CD4-positive, alpha-beta T cell treated with Interleukin-17A for 1 hour (primary cell): ENCODE measurements around the gene FHDC1.
"Not testable (repeated sequence)": the region's sequence is repeated elsewhere in the genome, so short reads cannot be mapped to it uniquely, and the experiment has no call there.

Experiments
- DNase-seq: peaks from one replicate; pipeline ENCODE4 v3.0.0-alpha.2; 2020

The FHDC1 gene, protein sequence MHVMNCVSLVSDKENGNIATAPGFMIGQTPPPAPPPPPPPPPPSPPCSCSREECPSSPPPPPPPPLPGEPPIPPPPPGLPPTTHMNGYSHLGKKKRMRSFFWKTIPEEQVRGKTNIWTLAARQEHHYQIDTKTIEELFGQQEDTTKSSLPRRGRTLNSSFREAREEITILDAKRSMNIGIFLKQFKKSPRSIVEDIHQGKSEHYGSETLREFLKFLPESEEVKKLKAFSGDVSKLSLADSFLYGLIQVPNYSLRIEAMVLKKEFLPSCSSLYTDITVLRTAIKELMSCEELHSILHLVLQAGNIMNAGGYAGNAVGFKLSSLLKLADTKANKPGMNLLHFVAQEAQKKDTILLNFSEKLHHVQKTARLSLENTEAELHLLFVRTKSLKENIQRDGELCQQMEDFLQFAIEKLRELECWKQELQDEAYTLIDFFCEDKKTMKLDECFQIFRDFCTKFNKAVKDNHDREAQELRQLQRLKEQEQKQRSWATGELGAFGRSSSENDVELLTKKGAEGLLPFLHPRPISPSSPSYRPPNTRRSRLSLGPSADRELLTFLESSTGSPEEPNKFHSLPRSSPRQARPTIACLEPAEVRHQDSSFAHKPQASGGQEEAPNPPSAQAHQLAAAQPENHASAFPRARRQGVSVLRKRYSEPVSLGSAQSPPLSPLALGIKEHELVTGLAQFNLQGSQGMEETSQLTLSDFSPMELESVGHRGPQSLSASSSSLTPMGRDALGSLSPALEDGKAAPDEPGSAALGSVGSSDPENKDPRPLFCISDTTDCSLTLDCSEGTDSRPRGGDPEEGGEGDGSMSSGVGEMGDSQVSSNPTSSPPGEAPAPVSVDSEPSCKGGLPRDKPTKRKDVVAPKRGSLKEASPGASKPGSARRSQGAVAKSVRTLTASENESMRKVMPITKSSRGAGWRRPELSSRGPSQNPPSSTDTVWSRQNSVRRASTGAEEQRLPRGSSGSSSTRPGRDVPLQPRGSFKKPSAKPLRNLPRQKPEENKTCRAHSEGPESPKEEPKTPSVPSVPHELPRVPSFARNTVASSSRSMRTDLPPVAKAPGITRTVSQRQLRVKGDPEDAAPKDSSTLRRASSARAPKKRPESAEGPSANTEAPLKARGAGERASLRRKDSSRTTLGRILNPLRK

DNA sequence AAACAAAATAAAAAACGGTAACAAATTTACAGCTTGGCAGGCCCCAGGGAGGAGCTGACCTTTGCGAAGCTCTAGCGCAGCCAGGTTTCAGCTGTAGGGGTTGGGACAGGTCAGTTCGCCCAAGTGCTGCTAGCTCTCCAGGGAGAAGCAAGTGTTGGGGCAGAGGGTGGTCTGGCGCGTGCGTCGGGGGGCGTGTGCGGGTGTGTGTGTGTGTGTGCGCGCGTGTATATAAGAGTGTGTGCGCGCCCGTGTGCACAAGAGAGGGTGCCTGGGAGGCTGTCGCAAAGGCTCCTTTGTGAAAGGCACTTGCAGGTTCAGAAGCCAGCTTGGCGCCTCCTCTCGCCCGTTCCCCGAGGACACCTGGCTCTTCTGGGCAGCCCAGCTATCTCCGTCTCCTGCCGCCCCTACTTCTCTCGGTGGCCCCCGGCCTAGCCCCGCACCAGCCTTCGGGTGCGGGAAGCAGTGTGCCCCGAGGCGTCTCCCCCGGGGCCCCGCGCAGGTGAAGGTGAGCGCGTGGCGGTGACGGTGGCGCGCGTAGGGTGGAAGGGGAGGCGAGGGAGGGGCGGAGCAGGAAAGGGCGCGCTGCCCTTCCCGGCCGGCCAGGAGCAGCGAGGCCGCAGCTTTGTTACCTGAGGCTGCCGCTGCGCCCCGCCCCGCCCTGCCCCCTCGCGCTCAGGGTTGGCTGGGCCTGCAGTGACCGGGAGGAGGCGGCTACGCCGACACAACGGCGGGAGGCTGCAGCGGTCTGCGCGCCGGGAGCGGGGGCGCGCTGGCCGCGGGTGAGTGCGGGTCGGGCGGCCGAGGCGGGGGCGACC, at the start of gene FHDC1:
Gene FHDC1 (plus strand): TSS at position 693 of the 815 bp plus-strand sequence. CDS start 6,735 bp downstream, outside the sequence.
- no peak for DNase-seq

DNA sequence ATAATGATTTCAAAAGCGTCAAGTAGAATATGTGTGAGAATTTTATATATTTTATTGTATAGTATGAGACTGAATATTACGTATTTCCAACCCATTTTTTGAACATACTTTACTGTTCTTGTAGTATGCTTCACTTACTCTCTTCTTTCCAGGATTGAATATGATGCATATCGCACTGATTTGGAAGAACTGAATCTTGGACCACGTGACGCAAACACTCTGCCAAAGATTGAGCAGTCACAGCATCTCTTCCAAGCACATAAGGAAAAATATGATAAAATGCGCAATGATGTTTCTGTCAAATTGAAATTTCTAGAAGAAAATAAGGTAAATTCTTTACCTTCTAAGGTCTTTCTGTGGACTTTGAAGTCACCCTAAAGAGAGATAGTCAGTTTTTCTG, 48.1 kb upstream of the FHDC1 start:
- no peak for DNase-seq

DNA sequence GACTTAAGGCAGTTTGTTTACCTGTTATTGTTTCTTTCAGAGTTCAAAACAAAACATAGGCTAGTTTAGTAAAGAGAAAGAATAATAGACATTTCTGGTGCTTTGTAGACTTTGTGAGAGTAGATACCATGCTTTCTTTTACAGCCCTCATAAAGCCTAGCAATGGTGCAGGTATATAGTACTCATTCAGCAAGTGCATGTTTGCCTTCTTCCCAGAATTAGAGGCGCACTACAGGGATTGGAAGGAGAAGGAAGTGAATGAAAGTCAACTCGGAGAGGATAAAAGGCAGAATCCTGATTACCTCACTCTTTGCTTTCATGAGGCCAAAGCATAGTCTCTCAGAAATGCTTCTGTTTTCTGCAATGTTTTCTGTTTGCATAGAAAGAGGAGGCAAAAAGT, 43.1 kb upstream of the FHDC1 start:
- no peak for DNase-seq

DNA sequence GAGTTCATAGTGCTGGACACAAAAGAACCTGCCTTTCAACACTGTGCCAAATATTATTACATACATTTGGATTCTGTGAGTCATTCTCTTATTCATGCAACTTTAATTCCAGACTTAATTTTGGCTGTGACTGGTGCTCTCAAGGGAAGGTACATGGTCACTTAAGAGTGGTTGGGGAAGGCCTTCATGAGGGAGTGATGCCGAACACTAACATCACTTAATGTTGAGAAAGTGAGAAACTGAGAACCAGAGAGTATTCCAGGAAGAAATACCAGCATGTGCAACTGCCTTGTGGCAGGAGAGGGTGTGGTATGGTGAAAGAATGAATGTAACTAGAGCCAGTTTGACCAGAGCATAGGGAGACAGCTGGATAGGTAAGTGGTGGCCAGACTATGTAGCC, 41.5 kb upstream of the FHDC1 start:
- DNase-seq, result no peak

DNA sequence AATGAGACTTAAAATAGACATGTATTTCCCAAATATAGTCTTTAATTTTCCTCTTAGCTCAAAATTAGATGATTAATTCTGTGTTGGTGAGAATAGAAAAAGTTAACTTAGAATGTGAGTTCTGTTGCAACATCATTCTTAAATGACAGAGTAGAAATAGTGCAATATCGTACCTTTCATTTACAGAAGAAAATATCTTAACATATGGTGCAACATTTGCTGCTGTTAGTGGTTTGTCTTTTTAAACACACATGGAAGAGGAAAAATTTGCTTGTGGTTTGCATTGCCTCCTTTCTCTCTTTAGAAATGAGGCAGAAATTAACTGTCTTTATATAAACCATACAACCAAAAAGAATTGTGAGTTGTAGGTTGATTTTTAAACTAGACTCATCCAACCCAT, 39.3 kb upstream of the FHDC1 start:
- DNase-seq, result no peak

DNA sequence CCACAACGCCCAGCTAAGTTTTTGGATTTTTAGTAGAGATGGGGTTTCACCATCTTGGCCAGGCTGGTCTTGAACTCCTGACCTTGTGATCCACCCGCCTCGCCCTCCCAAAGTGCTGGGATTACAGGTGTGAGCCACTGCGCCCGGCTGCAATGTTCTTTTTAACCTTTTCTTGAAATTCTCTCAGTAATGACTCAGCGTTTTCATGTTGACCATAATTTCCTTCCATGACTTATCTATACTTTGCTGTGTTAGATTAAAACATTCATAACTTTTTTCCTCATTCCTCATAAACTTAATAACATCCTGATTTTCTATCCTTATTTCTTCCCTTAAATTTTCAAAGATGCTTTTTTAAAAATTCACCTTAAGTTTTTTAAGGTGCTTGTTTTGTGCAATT, 38.0 kb upstream of the FHDC1 start:
- not testable (repeated sequence) for DNase-seq

DNA sequence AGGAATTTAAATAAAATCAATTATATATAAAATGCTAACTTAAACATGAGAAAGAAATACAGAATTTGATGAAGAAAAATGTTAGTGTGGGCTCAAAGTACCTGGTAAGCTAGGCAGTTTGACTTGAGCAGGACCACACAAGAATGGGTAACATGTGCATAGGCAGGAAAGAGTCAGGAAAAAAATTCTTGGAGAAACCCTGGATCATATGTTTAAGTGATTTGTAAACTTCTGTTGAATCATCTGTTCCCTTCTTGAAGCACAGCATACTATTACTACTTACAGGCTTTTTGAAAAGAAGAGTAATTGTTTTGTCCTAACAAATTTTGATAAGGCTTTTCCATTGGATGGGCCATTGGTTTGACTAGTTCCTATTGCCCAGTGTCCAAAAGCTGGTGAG, 37.5 kb upstream of the FHDC1 start:
- no peak for DNase-seq

DNA sequence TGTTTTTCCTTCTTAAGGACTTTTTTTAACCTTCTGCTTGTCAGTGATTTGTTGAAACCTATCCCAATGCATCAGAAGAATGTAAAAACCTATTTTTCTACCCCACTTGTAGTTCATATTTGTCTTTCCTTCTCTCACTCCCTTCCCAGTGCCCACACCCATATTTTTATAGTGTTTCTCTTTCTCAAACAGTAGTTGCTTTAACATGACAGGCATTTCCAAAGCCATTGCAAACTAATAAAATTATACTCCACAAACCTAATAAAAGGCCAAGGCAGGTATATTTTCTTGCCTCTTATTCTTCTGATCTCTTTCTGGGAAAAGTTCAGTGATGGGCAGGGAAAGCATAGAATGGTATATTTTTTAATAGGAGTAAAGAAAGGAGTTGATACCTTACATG, 35.7 kb upstream of the FHDC1 start:
- DNase-seq, result no peak

DNA sequence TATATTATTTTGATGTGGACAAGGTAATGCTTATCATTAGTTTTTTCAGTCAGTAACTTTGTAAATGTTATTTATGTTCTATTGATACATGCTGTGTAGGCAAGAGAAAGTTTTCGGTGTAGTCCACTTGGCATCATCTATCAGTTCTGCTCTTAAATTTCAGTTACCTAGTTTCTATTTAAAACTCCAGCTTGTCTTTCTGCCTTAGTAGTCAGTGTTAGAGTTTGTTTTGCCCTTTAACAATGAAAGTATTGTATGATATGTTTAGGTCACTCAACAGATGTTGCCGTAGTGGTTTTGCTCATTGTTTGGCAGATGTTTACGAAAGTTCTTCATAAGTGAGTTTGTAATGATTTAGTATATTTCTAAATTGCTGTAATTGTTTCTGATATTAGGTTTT, 34.9 kb upstream of the FHDC1 start:
- DNase-seq, result no peak

DNA sequence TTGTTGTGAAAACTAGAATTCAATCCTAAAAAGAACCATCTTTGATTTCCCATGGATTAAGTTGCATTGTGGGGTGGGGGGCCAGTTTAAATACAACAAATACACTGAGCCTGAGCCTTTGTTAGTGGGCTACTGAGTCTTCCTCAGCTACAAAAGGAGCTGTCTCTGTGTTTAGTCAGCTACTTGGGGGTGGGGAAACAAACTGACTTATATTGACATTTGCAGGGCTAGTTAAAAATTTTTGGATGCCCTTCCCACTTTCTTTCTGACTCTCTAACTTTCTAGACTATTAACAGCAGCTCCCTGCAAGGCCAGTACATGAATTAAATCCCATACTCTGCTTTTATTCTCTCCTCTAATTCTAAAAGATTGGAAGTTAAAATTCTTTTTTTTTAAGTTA, 32.5 kb upstream of the FHDC1 start:
- no peak for DNase-seq

DNA sequence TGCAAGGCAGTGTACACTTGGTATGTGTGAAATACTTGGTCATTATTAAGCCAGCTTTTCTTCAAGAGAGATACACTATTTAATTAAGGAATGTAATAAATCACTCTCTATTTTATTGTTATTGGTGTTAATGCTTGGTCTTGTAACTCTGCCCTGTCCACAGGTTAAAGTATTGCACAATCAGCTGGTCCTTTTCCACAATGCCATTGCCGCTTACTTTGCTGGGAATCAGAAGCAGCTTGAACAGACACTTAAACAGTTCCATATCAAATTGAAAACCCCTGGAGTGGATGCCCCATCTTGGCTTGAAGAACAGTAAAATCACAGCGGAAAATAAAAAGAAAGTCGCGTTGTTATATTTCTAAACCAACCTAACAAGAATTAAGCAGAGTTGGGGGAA, 26.2 kb upstream of the FHDC1 start:
- no peak for DNase-seq

DNA sequence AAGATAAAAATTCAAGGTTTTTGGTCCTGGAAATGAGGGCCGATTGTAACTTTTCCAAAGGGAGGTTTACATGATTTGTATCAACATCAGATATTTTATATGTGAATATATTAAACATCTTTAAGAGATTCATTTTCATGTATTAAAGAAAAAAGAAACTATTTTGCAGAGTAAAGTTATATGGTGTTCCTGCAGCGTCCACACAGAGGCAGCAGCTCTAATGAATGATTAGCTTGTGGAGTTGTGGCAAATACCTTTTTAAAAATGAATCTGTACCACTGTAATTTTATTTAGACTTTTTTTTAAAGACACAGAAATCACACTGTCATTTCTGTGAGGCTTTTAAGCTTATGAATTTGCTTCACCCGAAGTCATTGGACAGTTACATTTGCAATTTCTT, 25.6 kb upstream of the FHDC1 start:
- DNase-seq, result no peak

DNA sequence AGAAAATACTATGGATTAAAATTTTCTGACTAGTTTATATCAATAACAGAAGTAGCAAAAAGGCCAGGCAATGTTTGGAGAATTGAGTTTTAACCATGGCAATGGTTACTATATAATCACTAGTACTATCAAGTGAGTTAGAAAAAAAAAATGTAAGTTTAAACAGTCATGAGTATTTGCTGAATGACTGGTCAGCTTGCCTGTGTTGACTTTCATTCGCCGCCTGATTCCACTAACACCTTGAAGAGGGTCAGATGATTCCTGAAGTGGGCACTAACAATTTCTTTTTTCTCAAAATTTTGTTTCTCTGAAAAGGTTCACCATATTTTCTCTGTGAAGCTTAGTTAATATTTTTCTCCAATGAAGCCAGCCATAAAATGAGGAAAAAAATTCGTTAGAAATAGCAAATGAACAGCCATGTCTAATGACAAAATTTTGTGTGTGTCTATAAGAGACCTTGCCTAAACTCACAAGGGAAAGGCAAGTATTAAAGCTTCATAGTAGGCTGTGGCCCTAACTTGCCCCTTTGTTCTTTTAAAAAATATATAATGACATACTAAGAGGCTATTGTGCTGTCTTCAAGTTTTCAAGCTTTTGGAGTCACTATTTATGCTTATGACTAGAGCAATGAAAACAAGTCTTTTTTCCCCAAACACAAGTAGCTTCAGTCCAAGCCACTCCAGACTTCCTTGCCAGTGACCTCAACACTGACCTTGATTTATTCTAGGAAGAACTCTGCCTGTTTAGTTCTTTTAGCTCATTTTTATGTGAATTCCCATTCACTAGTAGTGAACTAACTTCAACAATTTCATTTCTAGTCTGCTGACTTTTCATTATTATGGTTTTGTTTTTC, 18.4 kb upstream of the FHDC1 start:
- no peak for DNase-seq

DNA sequence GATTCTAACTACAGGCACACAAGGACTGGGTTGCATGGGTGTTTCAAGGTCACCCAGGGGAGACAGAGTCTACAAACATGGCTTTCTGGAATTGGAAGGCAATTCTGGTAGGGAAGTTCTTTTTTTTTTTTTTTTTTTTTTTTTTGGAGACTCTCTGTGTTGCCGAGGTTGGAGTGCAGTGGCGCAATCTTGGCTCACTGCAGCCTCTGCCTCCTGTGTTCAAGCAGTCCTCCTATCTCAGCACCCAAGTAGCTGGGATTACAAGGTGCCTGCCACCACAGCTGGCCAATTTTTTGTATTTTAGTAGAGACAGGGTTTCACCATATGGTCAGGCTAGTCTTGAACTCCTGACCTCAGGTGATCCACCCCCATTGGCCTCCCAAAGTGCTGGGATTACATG, 16.3 kb upstream of the FHDC1 start:
- no peak for DNase-seq

DNA sequence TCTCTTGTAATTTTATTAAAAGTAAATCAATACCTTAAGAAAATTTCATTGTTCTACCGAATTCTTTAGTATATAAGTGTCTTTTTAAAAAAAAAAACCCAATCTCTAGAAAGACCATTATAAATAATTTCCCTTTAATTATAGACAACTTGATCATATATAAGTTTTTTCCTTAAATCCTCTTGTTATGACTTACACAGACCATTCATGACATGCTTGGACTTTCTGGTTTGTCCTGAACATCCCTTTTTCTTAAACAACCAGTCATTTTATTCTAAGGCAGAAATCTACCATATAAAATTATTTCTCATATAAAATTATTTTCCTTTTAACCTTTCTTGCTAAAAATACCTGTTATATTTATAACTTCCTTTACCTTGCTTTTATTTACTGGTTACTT, 15.4 kb upstream of the FHDC1 start:
- DNase-seq, result no peak

DNA sequence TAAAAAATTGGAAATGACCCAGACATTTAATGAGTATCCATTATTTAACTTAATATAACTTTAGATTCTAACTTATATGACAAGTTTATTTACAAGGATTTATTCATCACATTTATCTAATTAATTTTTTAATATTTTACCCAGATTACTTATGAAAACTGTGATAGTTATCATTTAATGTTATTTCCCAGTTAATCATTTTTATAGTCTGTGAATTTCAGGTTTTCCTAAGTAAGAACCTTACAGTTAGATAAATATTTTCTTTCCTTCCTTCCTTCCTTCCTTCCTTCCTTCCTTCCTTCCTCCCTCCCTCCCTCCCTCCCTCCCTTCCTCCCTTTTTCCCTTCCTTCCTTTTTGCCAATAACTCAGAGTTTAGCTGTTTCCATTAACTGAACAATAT, 14.8 kb upstream of the FHDC1 start:
- no peak for DNase-seq

DNA sequence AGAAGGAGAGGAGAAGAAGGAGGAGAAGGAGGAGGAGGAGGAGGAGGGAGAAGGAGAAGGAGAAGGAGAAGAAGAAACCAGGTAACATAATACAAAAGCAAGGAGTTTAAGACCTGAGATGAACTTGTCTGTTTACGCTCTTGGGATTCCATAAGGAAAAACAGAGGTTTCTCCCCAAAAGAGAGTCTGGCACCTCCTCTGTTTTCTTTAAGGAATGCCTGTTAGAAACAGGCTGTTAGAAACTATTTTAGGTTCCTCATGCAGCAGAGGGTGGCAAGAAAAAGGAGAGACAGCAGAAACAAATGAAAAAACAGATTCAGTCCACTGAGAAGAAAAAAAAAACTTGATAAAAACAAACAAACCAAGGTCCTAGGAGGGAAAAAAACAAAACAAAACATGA, 10.3 kb upstream of the FHDC1 start:
- no peak for DNase-seq

DNA sequence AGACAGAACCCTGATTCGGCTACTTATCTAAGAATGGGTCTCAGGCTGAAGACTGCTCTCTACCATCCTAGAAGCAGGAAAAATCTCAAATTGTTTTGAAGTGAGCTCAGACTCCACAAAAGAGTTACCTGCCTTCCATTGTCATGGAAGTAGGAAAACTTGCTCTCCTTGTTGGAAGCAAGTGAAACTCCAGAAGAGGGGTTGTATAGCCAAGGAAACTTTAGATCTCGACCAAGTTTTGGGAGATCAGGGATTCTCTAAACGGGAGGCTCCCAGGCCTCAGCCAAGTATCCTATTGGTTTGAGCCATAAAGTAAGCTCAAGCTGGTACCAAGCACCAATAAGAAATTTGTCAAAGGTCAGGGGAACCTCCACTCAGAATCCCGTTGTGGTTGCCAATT, 9.2 kb upstream of the FHDC1 start:
- DNase-seq, result no peak

DNA sequence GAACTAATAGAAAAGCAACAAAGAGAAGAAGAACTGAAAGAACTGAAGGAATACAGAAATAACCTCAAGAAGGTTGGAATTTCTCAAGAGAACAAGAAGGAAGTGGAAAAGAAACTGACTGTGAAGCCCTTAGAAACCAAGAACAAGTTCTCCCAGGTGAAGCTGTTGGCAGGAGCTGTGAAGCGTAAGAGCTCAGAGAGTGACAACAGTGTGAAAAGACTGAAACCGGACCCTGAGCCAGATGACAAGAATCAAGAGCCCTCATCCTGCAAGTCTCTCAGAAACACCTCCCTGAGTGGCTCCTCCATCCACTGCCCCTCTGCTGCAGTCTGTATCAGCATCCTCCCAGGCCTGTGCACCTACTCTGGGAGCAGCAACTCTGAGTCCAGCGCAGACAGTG, 8.4 kb upstream of the FHDC1 start:
- DNase-seq, result no peak

DNA sequence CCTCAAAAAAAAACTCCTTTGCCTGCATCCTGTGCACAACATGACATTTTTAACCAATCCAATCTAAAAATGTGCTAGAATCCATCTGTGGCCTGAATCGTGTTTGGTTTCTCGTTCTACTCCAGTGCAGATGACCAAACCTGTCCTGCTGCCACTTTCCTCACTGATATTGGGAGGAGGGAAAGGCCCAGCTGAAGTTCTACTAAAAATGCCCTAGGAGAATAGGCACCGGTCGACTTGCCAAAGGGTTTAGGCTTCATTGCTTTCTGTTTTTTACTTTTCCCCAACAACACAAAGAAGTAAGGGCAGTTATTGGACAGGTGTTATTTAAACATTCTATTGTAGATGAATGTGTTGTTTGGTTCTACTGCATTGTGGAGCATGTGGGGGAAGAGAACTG, 7.8 kb upstream of the FHDC1 start:
- DNase-seq, result no peak

DNA sequence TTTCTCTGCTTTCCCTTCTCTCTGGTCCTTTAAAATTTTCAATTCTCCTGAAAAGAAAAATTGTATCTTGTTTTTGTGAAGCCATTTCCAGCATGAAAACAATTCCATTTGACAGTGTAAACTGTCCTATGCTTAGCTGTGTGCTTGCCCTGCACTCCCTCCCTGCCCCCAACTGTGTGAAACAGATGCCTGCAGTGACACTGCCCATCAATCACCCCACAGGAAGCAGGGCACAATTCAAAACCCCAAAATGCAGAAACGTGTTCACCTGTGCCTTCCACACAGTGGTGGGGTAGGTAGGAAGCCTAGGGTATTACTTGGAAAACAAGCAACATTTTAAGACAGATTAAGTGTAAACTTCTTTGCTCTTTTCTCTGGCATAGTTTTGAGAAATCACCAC, 6.2 kb upstream of the FHDC1 start:
- no peak for DNase-seq

DNA sequence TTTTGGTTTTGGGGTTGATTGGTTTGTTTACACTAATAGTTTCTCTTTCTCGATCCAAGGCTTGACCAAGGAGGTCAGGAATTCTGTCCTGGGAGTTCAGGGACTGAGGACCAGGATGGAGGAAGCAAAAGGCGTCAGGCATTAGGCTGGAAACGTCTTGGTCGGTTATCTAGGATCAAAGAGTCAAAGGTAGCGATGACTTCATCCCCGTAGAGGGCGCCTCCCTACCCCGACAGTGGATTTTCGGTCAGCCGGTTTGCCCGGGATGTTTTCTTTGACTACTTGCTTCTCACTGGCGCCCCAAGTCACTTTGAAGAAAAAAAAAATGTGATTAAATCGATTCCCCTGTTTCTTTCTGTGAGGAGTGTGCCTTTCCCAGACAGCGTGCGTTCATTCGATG, 980 bp upstream of the FHDC1 start:
- DNase-seq, result no peak
